ENCODE results near the gene CDK16.

DNA sequence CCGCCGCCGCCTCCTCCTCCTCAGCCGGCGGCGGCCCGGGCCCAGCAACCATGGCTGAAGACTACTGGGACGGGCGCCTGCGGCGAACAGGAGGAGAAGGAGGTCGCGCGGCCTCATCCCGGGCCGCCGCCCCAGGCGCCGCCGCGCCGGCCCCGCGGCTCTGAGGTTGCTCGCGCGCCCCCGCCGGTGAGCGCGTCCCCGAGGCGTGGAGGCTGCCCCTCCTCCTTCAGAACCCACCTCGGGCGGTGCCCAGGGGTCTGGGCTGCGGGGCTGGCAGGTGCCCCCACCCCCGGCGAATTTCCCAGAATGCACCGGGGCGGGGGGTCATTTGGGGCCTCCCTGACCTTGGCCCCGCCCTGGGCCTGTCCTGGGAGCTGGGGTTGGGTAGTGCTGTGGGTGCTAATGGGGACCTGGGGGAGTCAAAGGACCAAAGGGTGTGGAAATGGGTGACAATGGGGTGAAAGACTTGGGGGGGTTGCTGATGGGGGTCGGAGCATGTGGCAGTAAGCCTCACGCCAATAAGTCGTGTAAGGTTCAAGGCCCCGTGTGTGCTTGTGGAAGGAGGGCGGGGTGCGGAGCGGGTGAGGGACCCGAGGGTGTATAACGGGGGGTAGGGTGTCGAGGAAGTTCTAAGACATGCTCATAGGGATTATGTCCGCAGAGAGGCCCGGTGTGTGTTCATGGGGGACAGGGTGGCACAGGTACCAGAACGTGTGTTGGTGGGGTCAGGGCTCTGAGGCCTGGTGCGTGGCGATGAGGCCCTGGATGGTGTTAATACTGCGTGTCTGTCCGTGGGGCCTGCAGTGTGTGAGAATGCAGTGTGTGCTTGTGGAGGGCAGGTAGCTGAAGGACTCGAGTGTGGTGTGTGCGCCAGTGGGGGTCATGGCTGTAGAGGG lies 687 bp downstream of the CDK16 start:
- TF ChIP-seq, protein P1, sequence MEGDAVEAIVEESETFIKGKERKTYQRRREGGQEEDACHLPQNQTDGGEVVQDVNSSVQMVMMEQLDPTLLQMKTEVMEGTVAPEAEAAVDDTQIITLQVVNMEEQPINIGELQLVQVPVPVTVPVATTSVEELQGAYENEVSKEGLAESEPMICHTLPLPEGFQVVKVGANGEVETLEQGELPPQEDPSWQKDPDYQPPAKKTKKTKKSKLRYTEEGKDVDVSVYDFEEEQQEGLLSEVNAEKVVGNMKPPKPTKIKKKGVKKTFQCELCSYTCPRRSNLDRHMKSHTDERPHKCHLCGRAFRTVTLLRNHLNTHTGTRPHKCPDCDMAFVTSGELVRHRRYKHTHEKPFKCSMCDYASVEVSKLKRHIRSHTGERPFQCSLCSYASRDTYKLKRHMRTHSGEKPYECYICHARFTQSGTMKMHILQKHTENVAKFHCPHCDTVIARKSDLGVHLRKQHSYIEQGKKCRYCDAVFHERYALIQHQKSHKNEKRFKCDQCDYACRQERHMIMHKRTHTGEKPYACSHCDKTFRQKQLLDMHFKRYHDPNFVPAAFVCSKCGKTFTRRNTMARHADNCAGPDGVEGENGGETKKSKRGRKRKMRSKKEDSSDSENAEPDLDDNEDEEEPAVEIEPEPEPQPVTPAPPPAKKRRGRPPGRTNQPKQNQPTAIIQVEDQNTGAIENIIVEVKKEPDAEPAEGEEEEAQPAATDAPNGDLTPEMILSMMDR (IDR thresholded peaks at IDR 0.05), result no peak
- TF ChIP-seq POLR2A (IDR thresholded peaks at IDR 0.05) (no peak), EP300 (IDR thresholded peaks at IDR 0.05; ENCODE audit: low read depth) (no peak)

Measured in transverse colon (tissue), 3 donors.